H1 (cell line): ENCODE data around the gene SLX4IP. TPM values are rescaled to one million over a fixed set of nuclear protein-coding genes. Genes with fewer than 3 reads are reported as not detected.

Source experiments
- ASH2L ChIP-seq: fragments of 200-600, 300-600 bp; sonication (generic); IDR thresholded peaks from one replicate; pipeline ENCODE4 v1.7.1; 2017; ENCODE audit warnings: low read length
- POLR2A ChIP-seq, 2 experiments: IDR thresholded peaks; 1 replicate in 1 of 2; 2 replicates in 1 of 2; pipeline ENCODE4 v1.6.1; 2011; ENCODE audit warnings: low read depth in 2 of 2, low read length in 2 of 2, mild to moderate bottlenecking in 2 of 2; ENCODE audit errors: control extremely low read depth in 1 of 2
- RBBP5 ChIP-seq: IDR thresholded peaks from 2 replicates; pipeline ENCODE4 v1.7.1; 2012; ENCODE audit warnings: low read depth, mild to moderate bottlenecking, inconsistent platforms, low read length, moderate library complexity, borderline replicate concordance
- SIN3A ChIP-seq, 2 experiments: IDR thresholded peaks in 1 of 2; conservative IDR thresholded peaks in 1 of 2; 2 replicates each; pipeline ENCODE4 v1.6.1; 2011 to 2012; ENCODE audit warnings: low read length in 2 of 2, improper control_type of control experiment in 1 of 2, low read depth in 1 of 2, mild to moderate bottlenecking in 1 of 2
- SP1 ChIP-seq: IDR thresholded peaks from 2 replicates; pipeline ENCODE4 v1.6.1; 2011; ENCODE audit warnings: low read depth, low read length
- TBP ChIP-seq: IDR thresholded peaks from 2 replicates; pipeline ENCODE4 v1.6.1; 2011; ENCODE audit warnings: low read depth, low read length, improper control_type of control experiment
- YY1 ChIP-seq: IDR thresholded peaks from 2 replicates; pipeline ENCODE4 v1.6.1; 2011; ENCODE audit warnings: low read depth, mild to moderate bottlenecking, low read length
- polyA plus RNA-seq, 7 experiments: library from polyadenylated mRNA; depleted of rRNA in 3 of 7; stranded (reverse) in 5 of 7; unstranded in 2 of 7; fragments of >200 nt in 5 of 7; fragments of 200-250 nt in 2 of 7; gene quantifications; 1 replicate in 5 of 7; 2 replicates in 1 of 7; 4 replicates in 1 of 7; pipeline versions ENCODE4 v1.2.1 to v1.2.3, GENCODE V29; 2011 to 2013; ENCODE audit warnings: missing spikeins in 2 of 7, mixed read lengths in 2 of 7
- total RNA-seq: library from RNA; stranded (reverse); fragmentation: NEBNext Ultra II Directional; extraction: Animal tissue kit (Norgen Biotek cat#: 25700); gene quantifications from 2 replicates; pipeline ENCODE4 v1.2.1, GENCODE V29; 2021
- TF ChIP-seq, protein P1 (sequence below): fragments of 300-600 bp; sonication (generic); IDR thresholded peaks from 2 replicates; pipeline ENCODE4 v1.7.1; 2012; ENCODE audit warnings: low read length, moderate library complexity, mild to moderate bottlenecking, inconsistent platforms; ENCODE audit not compliant: insufficient replicate concordance
- TF ChIP-seq, protein P2 (sequence below): IDR thresholded peaks from 2 replicates; pipeline ENCODE4 v1.6.1; 2011; ENCODE audit warnings: low read length, improper control_type of control experiment

SLX4IP gene
- total and polyA plus RNA-seq, 2 of the 8 experiments (the other 6 are each of a cell fraction or from before 2014, with no cell fraction given) = 2.4 to 8.7 TPM

DNA sequence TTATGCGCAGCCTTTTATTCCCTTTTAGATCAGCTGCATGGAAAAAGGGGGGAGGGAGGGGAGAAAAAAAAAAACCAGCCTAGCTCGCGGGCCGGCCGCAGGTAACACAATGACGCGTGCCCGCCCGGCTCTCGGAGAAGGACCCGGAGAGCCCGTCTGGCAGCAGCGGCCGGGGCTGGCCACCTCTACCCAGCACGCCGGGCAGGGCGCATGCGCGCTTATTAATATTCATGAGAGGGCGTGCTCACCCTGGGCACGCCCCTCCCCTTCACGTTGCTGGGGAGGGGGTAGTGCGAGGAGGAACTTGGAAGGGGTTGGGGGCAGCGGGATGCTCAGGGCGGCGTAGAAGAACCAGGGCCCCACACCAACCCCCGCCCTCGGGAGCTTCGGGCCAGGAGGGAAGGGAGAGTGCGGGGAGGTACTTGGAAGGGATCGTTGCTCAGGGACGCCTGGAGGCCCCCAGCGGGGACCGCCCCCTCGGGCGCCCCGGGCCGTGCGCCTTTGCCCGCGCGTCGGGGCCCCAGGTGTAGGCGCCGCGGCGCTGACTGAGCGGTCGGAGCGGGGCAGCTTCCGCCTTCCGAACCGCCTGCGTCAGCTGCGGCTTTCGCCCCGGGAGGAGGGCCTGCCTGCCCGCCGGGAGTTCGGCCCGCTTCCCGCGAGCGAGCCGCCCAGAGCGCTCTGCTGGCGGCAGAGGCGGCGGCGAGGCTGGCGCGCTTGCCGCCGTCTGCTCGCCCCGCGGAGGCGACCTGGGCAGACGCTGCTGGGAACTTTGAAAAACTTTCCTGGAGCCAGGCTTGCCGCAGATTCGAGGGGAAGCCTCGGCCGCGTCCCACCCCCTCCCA lies 239.0 kb downstream of the SLX4IP start, which contains the start of gene JAG1 (continued):
- TF ChIP-seq, protein P1, sequence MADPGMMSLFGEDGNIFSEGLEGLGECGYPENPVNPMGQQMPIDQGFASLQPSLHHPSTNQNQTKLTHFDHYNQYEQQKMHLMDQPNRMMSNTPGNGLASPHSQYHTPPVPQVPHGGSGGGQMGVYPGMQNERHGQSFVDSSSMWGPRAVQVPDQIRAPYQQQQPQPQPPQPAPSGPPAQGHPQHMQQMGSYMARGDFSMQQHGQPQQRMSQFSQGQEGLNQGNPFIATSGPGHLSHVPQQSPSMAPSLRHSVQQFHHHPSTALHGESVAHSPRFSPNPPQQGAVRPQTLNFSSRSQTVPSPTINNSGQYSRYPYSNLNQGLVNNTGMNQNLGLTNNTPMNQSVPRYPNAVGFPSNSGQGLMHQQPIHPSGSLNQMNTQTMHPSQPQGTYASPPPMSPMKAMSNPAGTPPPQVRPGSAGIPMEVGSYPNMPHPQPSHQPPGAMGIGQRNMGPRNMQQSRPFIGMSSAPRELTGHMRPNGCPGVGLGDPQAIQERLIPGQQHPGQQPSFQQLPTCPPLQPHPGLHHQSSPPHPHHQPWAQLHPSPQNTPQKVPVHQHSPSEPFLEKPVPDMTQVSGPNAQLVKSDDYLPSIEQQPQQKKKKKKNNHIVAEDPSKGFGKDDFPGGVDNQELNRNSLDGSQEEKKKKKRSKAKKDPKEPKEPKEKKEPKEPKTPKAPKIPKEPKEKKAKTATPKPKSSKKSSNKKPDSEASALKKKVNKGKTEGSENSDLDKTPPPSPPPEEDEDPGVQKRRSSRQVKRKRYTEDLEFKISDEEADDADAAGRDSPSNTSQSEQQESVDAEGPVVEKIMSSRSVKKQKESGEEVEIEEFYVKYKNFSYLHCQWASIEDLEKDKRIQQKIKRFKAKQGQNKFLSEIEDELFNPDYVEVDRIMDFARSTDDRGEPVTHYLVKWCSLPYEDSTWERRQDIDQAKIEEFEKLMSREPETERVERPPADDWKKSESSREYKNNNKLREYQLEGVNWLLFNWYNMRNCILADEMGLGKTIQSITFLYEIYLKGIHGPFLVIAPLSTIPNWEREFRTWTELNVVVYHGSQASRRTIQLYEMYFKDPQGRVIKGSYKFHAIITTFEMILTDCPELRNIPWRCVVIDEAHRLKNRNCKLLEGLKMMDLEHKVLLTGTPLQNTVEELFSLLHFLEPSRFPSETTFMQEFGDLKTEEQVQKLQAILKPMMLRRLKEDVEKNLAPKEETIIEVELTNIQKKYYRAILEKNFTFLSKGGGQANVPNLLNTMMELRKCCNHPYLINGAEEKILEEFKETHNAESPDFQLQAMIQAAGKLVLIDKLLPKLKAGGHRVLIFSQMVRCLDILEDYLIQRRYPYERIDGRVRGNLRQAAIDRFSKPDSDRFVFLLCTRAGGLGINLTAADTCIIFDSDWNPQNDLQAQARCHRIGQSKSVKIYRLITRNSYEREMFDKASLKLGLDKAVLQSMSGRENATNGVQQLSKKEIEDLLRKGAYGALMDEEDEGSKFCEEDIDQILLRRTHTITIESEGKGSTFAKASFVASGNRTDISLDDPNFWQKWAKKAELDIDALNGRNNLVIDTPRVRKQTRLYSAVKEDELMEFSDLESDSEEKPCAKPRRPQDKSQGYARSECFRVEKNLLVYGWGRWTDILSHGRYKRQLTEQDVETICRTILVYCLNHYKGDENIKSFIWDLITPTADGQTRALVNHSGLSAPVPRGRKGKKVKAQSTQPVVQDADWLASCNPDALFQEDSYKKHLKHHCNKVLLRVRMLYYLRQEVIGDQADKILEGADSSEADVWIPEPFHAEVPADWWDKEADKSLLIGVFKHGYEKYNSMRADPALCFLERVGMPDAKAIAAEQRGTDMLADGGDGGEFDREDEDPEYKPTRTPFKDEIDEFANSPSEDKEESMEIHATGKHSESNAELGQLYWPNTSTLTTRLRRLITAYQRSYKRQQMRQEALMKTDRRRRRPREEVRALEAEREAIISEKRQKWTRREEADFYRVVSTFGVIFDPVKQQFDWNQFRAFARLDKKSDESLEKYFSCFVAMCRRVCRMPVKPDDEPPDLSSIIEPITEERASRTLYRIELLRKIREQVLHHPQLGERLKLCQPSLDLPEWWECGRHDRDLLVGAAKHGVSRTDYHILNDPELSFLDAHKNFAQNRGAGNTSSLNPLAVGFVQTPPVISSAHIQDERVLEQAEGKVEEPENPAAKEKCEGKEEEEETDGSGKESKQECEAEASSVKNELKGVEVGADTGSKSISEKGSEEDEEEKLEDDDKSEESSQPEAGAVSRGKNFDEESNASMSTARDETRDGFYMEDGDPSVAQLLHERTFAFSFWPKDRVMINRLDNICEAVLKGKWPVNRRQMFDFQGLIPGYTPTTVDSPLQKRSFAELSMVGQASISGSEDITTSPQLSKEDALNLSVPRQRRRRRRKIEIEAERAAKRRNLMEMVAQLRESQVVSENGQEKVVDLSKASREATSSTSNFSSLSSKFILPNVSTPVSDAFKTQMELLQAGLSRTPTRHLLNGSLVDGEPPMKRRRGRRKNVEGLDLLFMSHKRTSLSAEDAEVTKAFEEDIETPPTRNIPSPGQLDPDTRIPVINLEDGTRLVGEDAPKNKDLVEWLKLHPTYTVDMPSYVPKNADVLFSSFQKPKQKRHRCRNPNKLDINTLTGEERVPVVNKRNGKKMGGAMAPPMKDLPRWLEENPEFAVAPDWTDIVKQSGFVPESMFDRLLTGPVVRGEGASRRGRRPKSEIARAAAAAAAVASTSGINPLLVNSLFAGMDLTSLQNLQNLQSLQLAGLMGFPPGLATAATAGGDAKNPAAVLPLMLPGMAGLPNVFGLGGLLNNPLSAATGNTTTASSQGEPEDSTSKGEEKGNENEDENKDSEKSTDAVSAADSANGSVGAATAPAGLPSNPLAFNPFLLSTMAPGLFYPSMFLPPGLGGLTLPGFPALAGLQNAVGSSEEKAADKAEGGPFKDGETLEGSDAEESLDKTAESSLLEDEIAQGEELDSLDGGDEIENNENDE = no peak
- TF ChIP-seq SP1 = no peak
- peak; percentile 66 for TF ChIP-seq TBP
- TF ChIP-seq, protein P2, sequence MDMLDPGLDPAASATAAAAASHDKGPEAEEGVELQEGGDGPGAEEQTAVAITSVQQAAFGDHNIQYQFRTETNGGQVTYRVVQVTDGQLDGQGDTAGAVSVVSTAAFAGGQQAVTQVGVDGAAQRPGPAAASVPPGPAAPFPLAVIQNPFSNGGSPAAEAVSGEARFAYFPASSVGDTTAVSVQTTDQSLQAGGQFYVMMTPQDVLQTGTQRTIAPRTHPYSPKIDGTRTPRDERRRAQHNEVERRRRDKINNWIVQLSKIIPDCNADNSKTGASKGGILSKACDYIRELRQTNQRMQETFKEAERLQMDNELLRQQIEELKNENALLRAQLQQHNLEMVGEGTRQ = no peak
- TF ChIP-seq ASH2L = peak; percentile 30
- peak in 1 of 2 experiments; percentile 58; a peak in 1 of 4 replicates for TF ChIP-seq SIN3A (conservative IDR thresholded peaks at IDR 0.05 in 1 of 2, IDR thresholded peaks at IDR 0.05 in 1 of 2; ENCODE audit: low read depth in 1 of 2, low read length in 2 of 2)
- TF ChIP-seq POLR2A (IDR thresholded peaks at IDR 0.05; ENCODE audit: control extremely low read depth in 1 of 2, low read depth in 2 of 2, low read length in 2 of 2) = peak; percentile 58 to 74
- no peak for TF ChIP-seq YY1
- TF ChIP-seq RBBP5 = peak; percentile 80; the same call in 1 of the 2 replicates
